Keratinocyte (primary cell): ENCODE data around the gene CKAP2. TPM values are rescaled to one million over a fixed set of nuclear protein-coding genes. Genes with fewer than 3 reads are reported as not detected.

Source experiments
- DNase-seq: peaks from one replicate; pipeline ENCODE4 v3.0.0-alpha.2; 2011; ENCODE audit warnings: low read depth, missing footprints, low spot score
- FAIRE-seq: peaks from 2 replicates; lab custom pipeline; 2011; peaks lifted over from hg19 to GRCh38; lab: Jason Lieb, UNC
- H2AFZ ChIP-seq: 2 replicates; pipeline ENCODE4 v1.6.0; 2012; ENCODE audit warnings: low read length, control low read depth, inconsistent platforms; ENCODE audit not compliant: control insufficient read depth
- H3K27ac ChIP-seq: 2 replicates; pipeline ENCODE4 v1.5.1; 2011; ENCODE audit warnings: low read length; ENCODE audit not compliant: control insufficient read depth, insufficient read depth
- H3K27me3 ChIP-seq: 3 replicates; pipeline ENCODE4 v1.6.0; 2011; ENCODE audit warnings: low read length; ENCODE audit not compliant: control insufficient read depth, insufficient read depth; ENCODE audit errors: extremely low read depth
- H3K36me3 ChIP-seq, 2 experiments: 2 replicates in 1 of 2; 3 replicates in 1 of 2; pipeline ENCODE4 v1.5.1; 2011; ENCODE audit warnings: low read length in 2 of 2, mild to moderate bottlenecking in 1 of 2; ENCODE audit not compliant: control insufficient read depth in 2 of 2, insufficient read depth in 2 of 2; ENCODE audit errors: extremely low read depth in 1 of 2
- H3K4me1 ChIP-seq: 3 replicates; pipeline ENCODE4 v1.5.1; 2011; ENCODE audit warnings: low read length; ENCODE audit not compliant: control insufficient read depth, insufficient read depth; ENCODE audit errors: extremely low read depth
- H3K4me2 ChIP-seq: 3 replicates; pipeline ENCODE4 v1.6.0; 2011; ENCODE audit warnings: low read depth, low read length; ENCODE audit not compliant: control insufficient read depth, insufficient read depth; ENCODE audit errors: extremely low read depth
- H3K4me3 ChIP-seq, 3 experiments: fragments of 200-600 bp in 1 of 3; sonication (generic) in 1 of 3; 2 replicates in 2 of 3; 3 replicates in 1 of 3; pipeline ENCODE4 v1.5.1; 2011 to 2016; ENCODE audit warnings: low read length in 3 of 3, mild to moderate bottlenecking in 3 of 3, control low read depth in 2 of 3, inconsistent platforms in 1 of 3, low read depth in 1 of 3, mixed read lengths in 1 of 3, mixed run types in 1 of 3, moderate library complexity in 1 of 3; ENCODE audit not compliant: control insufficient read depth in 2 of 3, insufficient read depth in 2 of 3; ENCODE audit errors: extremely low read depth in 1 of 3
- H3K79me2 ChIP-seq: 2 replicates; pipeline ENCODE4 v1.6.0; 2012; ENCODE audit warnings: low read length; ENCODE audit not compliant: control insufficient read depth, insufficient read depth
- H3K9ac ChIP-seq: 3 replicates; pipeline ENCODE4 v1.6.0; 2011; ENCODE audit warnings: low read length; ENCODE audit not compliant: control insufficient read depth, insufficient read depth; ENCODE audit errors: extremely low read depth
- H3K9me1 ChIP-seq: 3 replicates; pipeline ENCODE4 v1.6.0; 2011; ENCODE audit warnings: low read length; ENCODE audit not compliant: control insufficient read depth, insufficient read depth; ENCODE audit errors: extremely low read depth
- H3K9me3 ChIP-seq: 2 replicates; pipeline ENCODE4 v1.5.1; 2012; ENCODE audit warnings: low read depth, low read length; ENCODE audit not compliant: control insufficient read depth
- H4K20me1 ChIP-seq: 3 replicates; pipeline ENCODE4 v1.6.0; 2011; ENCODE audit warnings: low read length; ENCODE audit not compliant: control insufficient read depth, insufficient read depth; ENCODE audit errors: extremely low read depth
- CTCF ChIP-seq, 3 experiments: IDR thresholded peaks in 1 of 3; conservative IDR thresholded peaks in 1 of 3; optimal IDR thresholded peaks in 1 of 3; 2 replicates in 2 of 3; 3 replicates in 1 of 3; pipeline versions ENCODE3 to v1.5.1; 2011; ENCODE audit warnings: low read length in 3 of 3, mild to moderate bottlenecking in 3 of 3, moderate library complexity in 2 of 3, control low read depth in 1 of 3, inconsistent platforms in 1 of 3; ENCODE audit not compliant: insufficient read depth in 2 of 3; ENCODE audit errors: extremely low read depth in 1 of 3
- EZH2 ChIP-seq: IDR thresholded peaks from one replicate; pipeline ENCODE4 v1.6.1; 2012; ENCODE audit warnings: inconsistent platforms, mild to moderate bottlenecking, low read length, moderate library complexity
- dilution Hi-C: fragments of 300-500 bp; cut with MboI; formaldehyde crosslinking; loops from one replicate; pipeline ENCODE4 v1.7.0; 2020; ENCODE audit warnings: low sequenced_read_pairs; ENCODE audit not compliant: extremely low pct_ligation_motif_present
- polyA plus RNA-seq, 5 experiments: library from polyadenylated mRNA; depleted of rRNA in 3 of 5; stranded (reverse) in 3 of 5; stranded (forward) in 1 of 5; unstranded in 1 of 5; fragments of >200 nt; gene quantifications; 1 replicate in 1 of 5; 2 replicates in 3 of 5; 3 replicates in 1 of 5; pipeline versions ENCODE4 v1.2.1 to v1.2.3, GENCODE V29; 2011 to 2012; ENCODE audit warnings: missing spikeins in 2 of 5, low read depth in 1 of 5, low replicate concordance in 1 of 5

Gene CKAP2
- polyA plus RNA-seq, 1 donor (not counting 4 experiments of a cell fraction or from before 2014, with no cell fraction given), result 29.7 TPM

GRCh38 chr13:52459668-52460067 is 4.4 kb downstream of the CKAP2 start:
- no peak for DNase-seq
- no peaks in the 10 kb centered on the region for H3K9me1 ChIP-seq
- H3K27me3 ChIP-seq, result no peaks in the 10 kb centered on the region
- H3K27ac ChIP-seq, result peak overlapping the region; percentile 65
- H3K9me3 ChIP-seq, result no peaks in the 10 kb centered on the region
- no peaks in the 10 kb centered on the region for H4K20me1 ChIP-seq
- H3K4me2 ChIP-seq, result peak overlapping the region; percentile 36
- H2AFZ ChIP-seq, result no peak overlapping the region
- TF ChIP-seq EZH2, result no peak
- TF ChIP-seq CTCF (optimal IDR thresholded peaks at IDR 0.05 in 1 of 3, IDR thresholded peaks at IDR 0.05 in 1 of 3, conservative IDR thresholded peaks at IDR 0.05 in 1 of 3; ENCODE audit: extremely low read depth in 1 of 3, insufficient read depth in 2 of 3, low read length in 3 of 3), result no peak
- H3K36me3 ChIP-seq, result peaks cover 3 to 7% of the 10 kb centered on the region in 2 experiments
- peak overlapping the region in 1 of 3 experiments; percentile 4 for H3K4me3 ChIP-seq
- FAIRE-seq, result no peak
- peak overlapping the region; percentile 43 for H3K9ac ChIP-seq
- H3K4me1 ChIP-seq, result peaks cover 26% of the 10 kb centered on the region
- dilution Hi-C loops, result no loop called here
- peaks cover 59% of the 10 kb centered on the region for H3K79me2 ChIP-seq

GRCh38 chr13:52461265-52461664 is 6.0 kb downstream of the CKAP2 start:
- Histone ChIP-seq H4K20me1 (no peaks in the 10 kb centered on the region), H3K27ac (no peak overlapping the region), H3K4me2 (no peak overlapping the region), H3K27me3 (no peaks in the 10 kb centered on the region), H3K79me2 (peaks cover 51% of the 10 kb centered on the region), H2AFZ (no peak overlapping the region), H3K4me3 (no peak overlapping the region), H3K9me1 (no peaks in the 10 kb centered on the region), H3K36me3 (peaks cover 3 to 9% of the 10 kb centered on the region in 2 experiments), H3K9me3 (no peaks in the 10 kb centered on the region), H3K9ac (no peak overlapping the region), H3K4me1 (peaks cover 25% of the 10 kb centered on the region)
- TF ChIP-seq CTCF (optimal IDR thresholded peaks at IDR 0.05 in 1 of 3, IDR thresholded peaks at IDR 0.05 in 1 of 3, conservative IDR thresholded peaks at IDR 0.05 in 1 of 3; ENCODE audit: extremely low read depth in 1 of 3, insufficient read depth in 2 of 3, low read length in 3 of 3) (no peak), EZH2 (no peak)
- DNase-seq (no peak), FAIRE-seq (no peak)
- dilution Hi-C loops, result no loop called here
